Activated naive CD8-positive, alpha-beta T cell (primary cell): ENCODE results near the gene CPEB3.

Experiments used
- H3K27ac Mint-ChIP-seq: one replicate; pipeline ENCODE4 v1.8.0; 2021; ENCODE audit warnings: mixed read lengths
- H3K27me3 Mint-ChIP-seq: one replicate; pipeline ENCODE4 v1.8.0; 2021; ENCODE audit warnings: mixed read lengths
- H3K36me3 Mint-ChIP-seq: one replicate; pipeline ENCODE4 v1.8.0; 2021; ENCODE audit warnings: mixed read lengths
- H3K4me1 Mint-ChIP-seq: one replicate; pipeline ENCODE4 v1.8.0; 2021; ENCODE audit warnings: low read depth, mixed read lengths
- H3K4me3 Mint-ChIP-seq: one replicate; pipeline ENCODE4 v1.8.0; 2021; ENCODE audit warnings: mild to moderate bottlenecking, mixed read lengths
- H3K9me3 Mint-ChIP-seq: one replicate; pipeline ENCODE4 v1.8.0; 2021; ENCODE audit warnings: low read depth, mixed read lengths

Gene CPEB3

DNA sequence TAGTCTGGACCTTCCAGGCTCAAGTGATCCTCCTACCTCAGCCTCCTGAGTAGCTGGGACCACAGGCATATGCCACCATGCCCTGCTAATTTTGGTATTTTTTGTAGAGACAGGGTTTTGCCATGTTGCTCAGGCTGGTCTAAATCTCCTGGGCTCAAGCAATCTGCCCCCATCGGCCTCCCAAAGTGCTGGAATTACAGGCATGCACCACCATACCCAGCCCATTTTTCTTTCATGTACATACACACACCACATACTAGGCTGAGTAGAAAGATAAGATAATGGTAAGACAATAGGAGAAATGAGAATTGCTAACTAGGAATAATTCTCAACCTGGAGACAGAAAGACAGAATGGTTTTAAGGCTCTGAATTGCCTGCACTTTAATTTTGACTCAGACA lies 83.8 kb downstream of the CPEB3 start:
- Mint-ChIP-seq H3K27ac (no peak overlapping the region), H3K9me3 (no peaks in the 10 kb centered on the region), H3K4me1 (peaks cover 9% of the 10 kb centered on the region), H3K4me3 (no peak overlapping the region), H3K27me3 (no peaks in the 10 kb centered on the region), H3K36me3 (peaks cover 2% of the 10 kb centered on the region)

DNA sequence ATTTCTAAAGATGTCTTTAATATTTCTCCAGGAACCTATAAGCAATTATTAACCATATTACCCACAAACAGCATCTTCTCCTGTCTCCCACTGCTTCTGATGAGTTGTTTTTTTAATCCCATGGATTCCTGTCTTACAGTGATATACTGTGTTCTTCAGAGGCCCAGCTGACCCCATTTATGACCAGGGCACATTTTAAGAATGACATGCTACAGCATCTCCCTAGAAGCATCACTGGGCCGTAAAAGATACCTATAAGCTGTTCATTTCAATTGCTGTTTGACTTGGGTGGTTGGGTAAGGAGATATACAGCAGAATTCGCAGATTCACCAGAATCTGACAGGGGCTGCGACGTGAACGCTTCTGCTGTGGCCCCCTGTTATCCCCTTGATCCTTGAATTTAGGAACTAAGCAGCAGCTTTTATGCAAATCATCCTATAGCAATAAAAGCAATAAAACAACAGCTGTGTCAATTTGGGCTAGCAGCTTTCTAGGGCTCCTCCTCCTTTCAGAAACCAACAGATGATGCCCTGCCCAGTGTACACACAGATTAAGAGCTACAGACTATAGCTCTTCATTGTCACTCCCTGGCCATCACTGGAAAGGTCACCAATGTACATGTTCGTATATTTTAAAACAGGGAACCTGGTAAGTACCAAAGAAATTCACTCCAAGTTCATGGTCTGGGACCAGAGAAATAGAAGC lies 86.8 kb downstream of the CPEB3 start:
- Mint-ChIP-seq H3K9me3 (no peaks in the 10 kb centered on the region), H3K4me1 (no peaks in the 10 kb centered on the region), H3K36me3 (peaks cover 4% of the 10 kb centered on the region), H3K27me3 (no peaks in the 10 kb centered on the region), H3K4me3 (no peak overlapping the region), H3K27ac (no peak overlapping the region)

DNA sequence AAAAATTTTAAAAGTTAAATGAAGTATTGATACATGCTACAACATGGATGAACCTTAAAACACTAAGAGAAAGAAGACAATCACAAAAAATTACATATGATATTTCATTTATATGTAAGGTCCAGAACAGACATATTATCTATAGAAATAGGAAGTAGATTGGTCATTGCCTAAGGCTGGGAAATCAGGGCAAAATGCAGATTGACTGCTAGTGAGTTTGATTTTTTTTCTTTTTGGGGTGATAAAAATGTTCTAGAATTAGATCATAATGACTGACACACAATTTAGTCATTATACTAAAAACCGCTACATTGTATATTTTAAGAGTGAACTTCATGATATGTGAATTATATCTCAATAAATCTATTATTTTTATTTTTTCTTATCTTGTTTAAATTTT lies 88.3 kb downstream of the CPEB3 start:
- no peaks in the 10 kb centered on the region for H3K9me3 Mint-ChIP-seq
- H3K27ac Mint-ChIP-seq, result no peak overlapping the region
- H3K27me3 Mint-ChIP-seq, result no peaks in the 10 kb centered on the region
- H3K36me3 Mint-ChIP-seq, result peaks cover 2% of the 10 kb centered on the region
- no peaks in the 10 kb centered on the region for H3K4me1 Mint-ChIP-seq
- H3K4me3 Mint-ChIP-seq, result no peak overlapping the region

DNA sequence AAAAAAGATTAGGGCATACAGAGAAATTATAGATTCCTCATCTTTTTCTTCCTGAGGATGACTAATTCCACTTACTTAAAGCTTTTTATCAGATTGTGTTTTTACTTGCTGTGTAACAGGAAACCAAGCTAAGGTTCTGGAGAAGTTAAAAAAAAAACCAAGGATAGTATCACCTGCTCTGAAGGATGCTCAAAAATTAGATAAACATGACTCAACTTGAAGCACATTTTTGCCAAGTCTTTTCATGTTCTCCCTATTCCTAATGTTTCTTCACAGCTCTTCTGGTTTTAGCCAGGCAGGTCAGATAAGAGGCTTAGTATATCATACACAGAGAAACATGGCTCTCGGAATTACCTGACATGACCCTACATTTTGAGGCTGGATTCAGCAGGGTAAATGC lies 90.3 kb downstream of the CPEB3 start:
- Mint-ChIP-seq H3K27ac (no peak overlapping the region), H3K4me1 (no peaks in the 10 kb centered on the region), H3K36me3 (peaks cover 2% of the 10 kb centered on the region), H3K9me3 (no peaks in the 10 kb centered on the region), H3K4me3 (no peak overlapping the region), H3K27me3 (no peaks in the 10 kb centered on the region)

DNA sequence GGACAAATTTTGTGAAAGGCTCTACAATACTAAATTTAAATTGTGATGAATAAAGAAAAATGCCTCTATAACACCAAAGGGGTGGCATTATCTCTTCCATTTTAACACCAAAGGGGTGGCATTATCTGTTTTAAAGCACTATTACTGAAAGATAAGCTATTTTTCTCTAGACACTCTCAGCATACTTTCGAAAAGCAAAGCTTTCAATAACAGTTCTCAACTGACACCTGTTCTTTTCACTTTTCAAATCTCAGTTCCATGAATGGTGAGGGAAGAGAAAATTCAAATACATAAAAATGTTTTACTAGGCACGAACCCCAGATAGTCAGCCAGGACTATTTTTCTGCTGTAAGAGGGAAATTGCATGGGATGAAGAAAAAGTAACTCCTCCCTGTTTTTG lies 103.8 kb downstream of the CPEB3 start:
- H3K9me3 Mint-ChIP-seq, result no peaks in the 10 kb centered on the region
- H3K36me3 Mint-ChIP-seq, result peaks cover 2% of the 10 kb centered on the region
- H3K4me1 Mint-ChIP-seq, result no peaks in the 10 kb centered on the region
- H3K4me3 Mint-ChIP-seq, result no peak overlapping the region
- H3K27me3 Mint-ChIP-seq, result no peaks in the 10 kb centered on the region
- no peak overlapping the region for H3K27ac Mint-ChIP-seq

DNA sequence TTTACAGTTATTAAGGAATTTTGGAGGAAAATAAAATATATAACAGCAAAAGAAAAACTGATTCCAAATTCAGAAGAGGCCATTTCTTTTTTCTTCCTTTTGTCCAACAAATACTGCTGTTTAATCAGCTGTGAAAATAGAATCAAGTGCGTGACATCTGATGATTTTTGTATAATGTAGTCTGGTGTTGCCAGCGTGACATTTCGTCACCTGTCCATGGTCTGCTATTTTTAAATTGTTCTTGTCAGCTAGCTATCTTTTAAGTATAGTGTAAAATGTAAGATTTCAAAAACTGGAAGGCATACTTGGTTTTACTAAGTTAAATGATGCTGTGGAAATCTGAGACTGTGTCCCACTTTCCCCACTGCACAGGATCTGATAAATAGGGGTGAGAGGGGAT lies 105.9 kb downstream of the CPEB3 start:
- H3K27ac Mint-ChIP-seq, result no peak overlapping the region
- no peaks in the 10 kb centered on the region for H3K4me1 Mint-ChIP-seq
- H3K9me3 Mint-ChIP-seq, result no peaks in the 10 kb centered on the region
- H3K27me3 Mint-ChIP-seq, result no peaks in the 10 kb centered on the region
- H3K4me3 Mint-ChIP-seq, result no peak overlapping the region
- peaks cover 8% of the 10 kb centered on the region for H3K36me3 Mint-ChIP-seq

DNA sequence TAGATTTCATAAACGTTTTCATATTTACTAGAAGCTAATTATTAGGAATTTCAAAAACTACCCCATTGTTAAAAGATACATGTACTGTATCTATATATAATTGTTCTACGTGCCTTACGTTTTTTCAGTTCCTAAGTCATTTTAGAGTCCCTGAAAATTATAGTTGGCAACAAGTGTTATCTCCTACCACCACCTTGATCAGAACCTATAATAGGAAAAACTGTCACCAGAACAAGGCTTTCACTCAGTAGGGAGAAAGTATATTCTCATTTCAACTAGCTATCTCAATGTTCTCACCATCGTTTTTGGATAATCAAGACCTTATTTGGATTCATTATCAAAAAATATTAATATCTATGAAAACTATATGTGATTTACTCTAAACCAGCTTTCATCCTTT lies 107.7 kb downstream of the CPEB3 start:
- H3K4me1 Mint-ChIP-seq, result no peaks in the 10 kb centered on the region
- H3K36me3 Mint-ChIP-seq, result peaks cover 15% of the 10 kb centered on the region
- no peak overlapping the region for H3K4me3 Mint-ChIP-seq
- H3K27ac Mint-ChIP-seq, result no peak overlapping the region
- H3K9me3 Mint-ChIP-seq, result no peaks in the 10 kb centered on the region
- H3K27me3 Mint-ChIP-seq, result no peaks in the 10 kb centered on the region

DNA sequence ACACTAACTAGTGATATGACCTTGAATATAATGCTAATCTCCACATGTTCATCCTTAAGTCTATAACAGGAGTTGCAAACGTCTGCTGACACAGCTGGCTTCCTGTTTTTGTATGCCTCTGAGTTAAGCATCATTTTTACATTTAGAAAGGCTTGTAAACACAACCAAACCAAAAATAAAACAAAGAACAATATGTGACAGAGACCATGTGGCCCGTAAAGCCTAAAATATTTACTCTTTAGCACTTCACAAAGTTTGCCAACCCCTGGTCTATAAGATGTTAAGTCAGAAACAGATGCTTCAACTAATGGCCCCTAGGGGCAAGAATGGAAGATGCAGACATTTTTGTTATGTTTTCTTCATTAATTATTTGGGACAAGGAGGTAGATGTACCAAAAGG lies 109.3 kb downstream of the CPEB3 start:
- H3K4me3 Mint-ChIP-seq, result no peak overlapping the region
- H3K27ac Mint-ChIP-seq, result no peak overlapping the region
- peaks cover 19% of the 10 kb centered on the region for H3K36me3 Mint-ChIP-seq
- H3K27me3 Mint-ChIP-seq, result no peaks in the 10 kb centered on the region
- H3K4me1 Mint-ChIP-seq, result no peaks in the 10 kb centered on the region
- H3K9me3 Mint-ChIP-seq, result no peaks in the 10 kb centered on the region

DNA sequence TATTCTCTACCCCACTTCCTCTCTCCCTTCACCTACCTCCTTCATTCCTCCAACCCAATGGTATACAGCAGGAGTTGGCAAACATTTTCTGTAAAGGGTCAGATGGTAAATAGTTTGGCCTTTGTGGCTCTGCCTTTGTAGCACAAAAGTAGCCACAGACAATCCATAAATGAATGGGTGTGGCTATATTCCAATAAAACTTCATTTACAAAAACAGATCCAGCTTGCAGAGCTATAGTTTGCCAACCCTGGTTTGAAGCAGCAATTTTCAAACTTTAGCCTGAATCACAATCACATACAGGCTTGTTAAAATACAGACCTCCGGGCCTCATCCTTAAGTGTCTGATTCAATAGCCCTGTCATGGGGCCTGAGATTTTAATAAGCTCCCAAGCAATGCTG lies 110.5 kb downstream of the CPEB3 start:
- H3K27ac Mint-ChIP-seq, result no peak overlapping the region
- H3K27me3 Mint-ChIP-seq, result no peaks in the 10 kb centered on the region
- no peaks in the 10 kb centered on the region for H3K9me3 Mint-ChIP-seq
- no peaks in the 10 kb centered on the region for H3K4me1 Mint-ChIP-seq
- peaks cover 21% of the 10 kb centered on the region for H3K36me3 Mint-ChIP-seq
- H3K4me3 Mint-ChIP-seq, result no peak overlapping the region

DNA sequence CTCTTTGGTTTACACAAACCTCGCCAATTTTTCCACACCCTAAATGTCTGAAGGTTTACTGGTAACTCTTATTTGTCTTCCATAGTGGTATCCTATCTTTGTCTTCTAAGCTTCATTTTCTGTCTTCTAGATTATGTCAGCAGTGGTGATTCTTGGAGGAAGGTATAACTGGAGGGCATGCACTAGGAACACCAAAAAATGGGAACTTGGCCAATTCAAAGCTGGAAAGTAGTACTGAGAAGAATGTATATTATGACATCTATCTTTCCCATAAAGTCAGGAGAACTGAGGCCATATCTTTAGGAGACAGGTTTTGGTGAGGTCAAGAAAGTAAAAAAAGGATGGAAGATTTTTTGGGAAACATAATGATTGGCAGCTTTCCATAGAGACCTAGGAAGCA lies 113.3 kb downstream of the CPEB3 start:
- Mint-ChIP-seq H3K4me3 (no peak overlapping the region), H3K27ac (no peak overlapping the region), H3K36me3 (peaks cover 21% of the 10 kb centered on the region), H3K9me3 (no peaks in the 10 kb centered on the region), H3K27me3 (no peaks in the 10 kb centered on the region), H3K4me1 (no peaks in the 10 kb centered on the region)

DNA sequence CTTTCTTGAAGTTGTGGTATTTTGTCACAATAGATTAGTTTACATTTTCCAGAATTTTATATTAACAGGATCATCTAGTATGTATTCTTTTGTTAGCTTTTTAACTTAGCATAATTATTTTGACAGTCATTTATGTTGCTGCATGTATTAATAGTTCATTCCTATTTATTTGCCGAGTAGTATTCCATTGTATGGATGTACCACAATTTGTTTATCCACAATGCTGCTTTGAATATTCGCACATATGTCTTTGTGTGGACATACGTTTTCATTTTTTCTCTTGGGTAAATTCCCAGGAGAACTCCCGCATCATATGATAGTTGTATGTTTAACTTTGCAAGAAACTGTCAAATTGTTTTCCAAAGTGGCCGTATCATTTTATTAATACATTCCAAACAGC lies 115.7 kb downstream of the CPEB3 start:
- Mint-ChIP-seq H3K4me3 (no peak overlapping the region), H3K27ac (no peak overlapping the region), H3K4me1 (no peaks in the 10 kb centered on the region), H3K27me3 (no peaks in the 10 kb centered on the region), H3K36me3 (peaks cover 19% of the 10 kb centered on the region), H3K9me3 (no peaks in the 10 kb centered on the region)

DNA sequence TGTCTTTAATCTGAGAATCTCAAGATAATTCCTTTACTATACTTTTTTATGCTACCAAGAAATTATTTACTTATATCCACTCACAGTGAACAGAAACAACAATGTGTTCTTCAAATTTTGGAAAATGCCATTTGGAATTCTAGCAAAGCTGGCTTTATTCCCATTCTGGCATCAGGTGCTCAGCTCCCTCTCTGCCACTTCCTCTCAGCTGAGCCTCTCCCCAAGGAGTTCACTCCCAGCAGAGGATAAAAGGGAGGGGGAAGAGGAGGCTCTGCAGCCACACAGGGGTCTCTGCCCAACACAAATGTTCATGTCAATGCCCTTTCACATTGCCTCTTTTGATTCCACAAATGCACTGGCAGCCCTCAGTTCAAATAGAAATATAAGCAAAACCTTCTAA lies 116.9 kb downstream of the CPEB3 start:
- Mint-ChIP-seq H3K9me3 (peaks cover 6% of the 10 kb centered on the region), H3K4me3 (no peak overlapping the region), H3K4me1 (no peaks in the 10 kb centered on the region), H3K27ac (no peak overlapping the region), H3K27me3 (no peaks in the 10 kb centered on the region), H3K36me3 (peaks cover 20% of the 10 kb centered on the region)

DNA sequence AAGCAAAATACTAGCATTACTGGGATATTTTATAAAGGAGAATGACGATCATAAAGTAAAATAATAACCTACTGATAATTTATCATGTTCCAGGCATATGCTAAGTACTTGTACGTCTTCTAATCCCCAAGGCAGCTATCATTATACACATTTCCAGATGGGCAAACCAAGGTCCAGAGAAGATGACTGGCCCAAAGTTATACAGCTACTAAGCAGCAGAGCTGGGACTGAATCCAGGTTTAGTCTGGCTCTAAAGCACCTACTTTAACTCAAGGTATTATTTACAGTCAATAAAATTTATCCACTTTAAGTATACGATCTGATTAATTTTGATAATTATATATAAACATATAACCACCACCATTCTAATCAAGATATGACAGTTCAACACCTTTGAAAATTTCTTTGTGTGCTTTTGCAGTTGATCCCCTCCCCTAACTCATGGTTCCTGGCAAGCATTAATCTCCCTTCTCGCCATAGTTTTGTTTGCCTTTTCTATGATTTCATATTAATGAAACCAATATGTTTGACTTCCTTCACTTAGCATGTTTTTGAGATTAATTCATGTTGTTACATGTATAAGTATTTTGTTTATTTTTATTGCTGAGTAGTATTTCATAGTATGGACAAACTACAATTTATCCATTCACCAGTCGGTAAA lies 126.7 kb downstream of the CPEB3 start:
- H3K9me3 Mint-ChIP-seq, result peaks cover 8% of the 10 kb centered on the region
- H3K27me3 Mint-ChIP-seq, result no peaks in the 10 kb centered on the region
- H3K36me3 Mint-ChIP-seq, result peaks cover 22% of the 10 kb centered on the region
- no peaks in the 10 kb centered on the region for H3K4me1 Mint-ChIP-seq
- H3K27ac Mint-ChIP-seq, result no peak overlapping the region
- H3K4me3 Mint-ChIP-seq, result no peak overlapping the region

DNA sequence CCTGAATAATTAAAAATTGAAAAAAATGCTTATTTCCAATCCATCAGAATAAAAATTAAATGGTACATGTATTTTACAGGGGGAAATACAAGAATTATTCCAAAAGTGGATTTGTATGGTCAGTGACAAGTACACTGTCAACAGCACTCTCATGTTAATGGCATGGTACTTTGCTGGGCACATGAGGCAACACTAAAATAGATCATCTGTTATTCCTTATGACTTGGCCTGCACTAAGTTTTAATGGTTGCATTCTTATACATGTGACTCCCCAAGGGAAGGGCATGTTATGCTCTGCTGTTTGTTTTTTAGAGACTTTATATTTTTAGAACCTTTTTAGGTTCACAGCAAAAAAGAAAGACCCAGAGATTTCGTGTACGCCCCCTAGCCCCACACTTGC lies 128.3 kb downstream of the CPEB3 start:
- Mint-ChIP-seq H3K4me1 (no peaks in the 10 kb centered on the region), H3K36me3 (peaks cover 19% of the 10 kb centered on the region), H3K27ac (no peak overlapping the region), H3K27me3 (no peaks in the 10 kb centered on the region), H3K4me3 (no peak overlapping the region), H3K9me3 (peaks cover 8% of the 10 kb centered on the region)

DNA sequence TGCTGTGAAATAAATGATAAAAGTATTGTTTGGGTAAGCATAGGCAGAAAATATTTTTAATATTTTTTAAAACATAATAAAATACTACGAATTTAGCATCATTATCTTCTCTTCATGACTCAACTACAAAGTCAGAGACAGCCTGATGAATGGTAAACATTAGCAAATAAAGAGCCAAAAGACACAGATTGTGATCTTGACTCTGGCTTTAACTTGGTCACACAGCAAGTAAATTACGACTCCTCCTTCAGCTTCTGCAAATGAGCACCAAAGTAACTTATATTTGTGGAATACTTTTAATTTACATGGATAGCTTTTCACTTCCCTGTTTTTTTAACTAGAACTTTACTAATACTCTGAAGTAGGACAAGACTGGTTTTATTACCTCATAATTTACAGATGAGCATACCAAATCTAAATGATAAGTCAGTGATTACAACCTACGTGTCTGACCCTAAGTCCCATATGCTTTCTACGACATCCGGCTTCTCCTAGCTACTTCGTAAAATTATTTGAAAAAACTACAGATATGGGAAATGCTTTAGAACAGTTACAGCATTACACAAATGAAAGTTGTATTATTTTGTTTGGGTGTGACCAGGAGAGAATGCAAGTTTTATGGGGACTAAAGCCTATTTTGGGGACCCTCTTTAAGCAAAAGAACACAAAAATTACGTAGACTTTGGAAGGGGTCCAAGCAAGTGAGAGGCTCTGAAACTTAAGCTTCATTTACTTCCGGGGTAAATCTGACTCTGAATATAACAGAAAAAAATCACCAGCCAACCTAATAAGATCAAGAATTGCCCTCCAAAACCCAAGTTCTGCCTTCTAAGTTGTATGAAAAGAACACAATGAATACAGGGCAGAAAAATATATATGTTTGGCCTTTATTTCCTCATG lies 133.8 kb downstream of the CPEB3 start:
- no peak overlapping the region for H3K27ac Mint-ChIP-seq
- no peaks in the 10 kb centered on the region for H3K27me3 Mint-ChIP-seq

More for the DNA sequence above, 133.8 kb downstream of the CPEB3 start:
- H3K4me1 Mint-ChIP-seq, result no peaks in the 10 kb centered on the region
- H3K36me3 Mint-ChIP-seq, result peaks cover 6% of the 10 kb centered on the region
- no peaks in the 10 kb centered on the region for H3K9me3 Mint-ChIP-seq
- no peak overlapping the region for H3K4me3 Mint-ChIP-seq
